ENCODE results near the gene UBE4B. TPM values are rescaled to one million over a fixed set of nuclear protein-coding genes. Genes with fewer than 3 reads are reported as not detected.

UBE4B gene
- total and polyA plus RNA-seq, 4 experiments from 2014 or later, result 4.6 to 47.6 (median 26.9) TPM

- Histone ChIP-seq H3K27ac (ENCODE audit: low read depth, low read length) (peak overlapping the region; percentile 84), H3K9me3 (ENCODE audit: control insufficient read depth in 1 of 2, low read length in 2 of 2) (no peaks in the 10 kb centered on the region), H3K4me3 (ENCODE audit: low read length in 2 of 2) (peak overlapping the region; percentile 92 to 96), H3K27me3 (ENCODE audit: insufficient read depth, low read length) (no peaks in the 10 kb centered on the region), H3K36me3 (ENCODE audit: insufficient read depth, low read length) (no peaks in the 10 kb centered on the region), H3K4me1 (ENCODE audit: insufficient read depth, low read length) (peaks cover 22% of the 10 kb centered on the region)
- Mint-ChIP-seq H3K36me3 (peaks cover 4 to 7% of the 10 kb centered on the region in 2 donors), H3K4me3 (peak overlapping the region; percentile 93 to 98 (median 95)), H3K27ac (peak overlapping the region; percentile 92 to 98 (median 97)), H3K4me1 (peaks cover 15 to 32% (median 25%) of the 10 kb centered on the region in 4 donors), H3K9me3 (no peaks in the 10 kb centered on the region), H3K27me3 (peaks cover 0 to 1% of the 10 kb centered on the region in 2 donors)
- intact Hi-C loops (cut with micrococcal nuclease), result loop anchor here (2.0 to 10.0 kb wide), 7 partner anchors 91 to 446 kb away; partner anchors contain the start of genes CLSTN1, DFFA, LZIC and NMNAT1
- ChIA-PET CTCF (ENCODE audit: partially characterized antibody) (interaction anchor here (0.8 to 2.2 kb wide), 6 partner anchors 82 to 177 kb away, joined by 3 to 10 read pairs (median 5); partner anchors contain the start of genes KIF1B, LZIC and NMNAT1), POLR2A (ENCODE audit: partially characterized antibody) (interaction anchor here (0.8 to 1.7 kb wide), 7 partner anchors 12 to 397 kb away, joined by 3 to 5 read pairs (median 3); partner anchors contain the start of genes CENPS, KIF1B, LZIC and NMNAT1)
- DNase-seq, result no peak
These were observed 644 bp downstream of the UBE4B start for GRCh38 chr1:10033359-10033845.

- peaks cover 15 to 48% of the 10 kb centered on the region in 2 donors for H3K36me3 Mint-ChIP-seq
- H3K27ac Mint-ChIP-seq, result peak overlapping the region in 1 of 7 donors; percentile 30
- Histone ChIP-seq H3K36me3 (ENCODE audit: insufficient read depth, low read length) (no peaks in the 10 kb centered on the region), H3K9me3 (ENCODE audit: control insufficient read depth in 1 of 2, low read length in 2 of 2) (no peaks in the 10 kb centered on the region), H3K27ac (ENCODE audit: low read depth, low read length) (no peak overlapping the region), H3K27me3 (ENCODE audit: insufficient read depth, low read length) (no peaks in the 10 kb centered on the region), H3K4me1 (ENCODE audit: insufficient read depth, low read length) (peaks cover 19% of the 10 kb centered on the region), H3K4me3 (ENCODE audit: low read length in 2 of 2) (no peak overlapping the region)
- no peak overlapping the region for H3K4me3 Mint-ChIP-seq
- H3K9me3 Mint-ChIP-seq, result no peaks in the 10 kb centered on the region
- ChIA-PET POLR2A (ENCODE audit: partially characterized antibody) (no interaction called here), CTCF (ENCODE audit: partially characterized antibody) (no interaction called here)
- no peaks in the 10 kb centered on the region for H3K27me3 Mint-ChIP-seq
- H3K4me1 Mint-ChIP-seq, result peaks cover 23 to 56% (median 34%) of the 10 kb centered on the region in 4 donors
- intact Hi-C loops (cut with micrococcal nuclease), result no loop called here
- no peak for DNase-seq
These were observed 10.0 kb downstream of the UBE4B start for GRCh38 chr1:10042746-10043145.

- no peak overlapping the region for H3K27ac ChIP-seq (ENCODE audit: low read depth, low read length)
- Mint-ChIP-seq H3K4me1 (peaks cover 25 to 54% (median 40%) of the 10 kb centered on the region in 4 donors), H3K27ac (peak overlapping the region in 3 of 7 donors; percentile 13 to 52 (median 32)), H3K9me3 (peaks cover 0 to 2% (median 0%) of the 10 kb centered on the region in 8 donors), H3K4me3 (no peak overlapping the region), H3K36me3 (peaks cover 23 to 53% of the 10 kb centered on the region in 2 donors), H3K27me3 (no peaks in the 10 kb centered on the region)
- H3K27me3 ChIP-seq (ENCODE audit: insufficient read depth, low read length), result no peaks in the 10 kb centered on the region
- peaks cover 13% of the 10 kb centered on the region for H3K36me3 ChIP-seq (ENCODE audit: insufficient read depth, low read length)
- H3K9me3 ChIP-seq (ENCODE audit: control insufficient read depth in 1 of 2, low read length in 2 of 2), result no peaks in the 10 kb centered on the region
- no peak for DNase-seq
- H3K4me3 ChIP-seq (ENCODE audit: low read length in 2 of 2), result no peak overlapping the region
- intact Hi-C loops (cut with micrococcal nuclease), result no loop called here
- peaks cover 25% of the 10 kb centered on the region for H3K4me1 ChIP-seq (ENCODE audit: insufficient read depth, low read length)
- CTCF ChIA-PET (ENCODE audit: partially characterized antibody), result interaction anchor here (0.6 kb wide), 1 partner anchor 39 kb away, joined by 4 read pairs; no protein-coding TSS in a partner anchor
- POLR2A ChIA-PET (ENCODE audit: partially characterized antibody), result interaction anchor here (0.7 kb wide), 1 partner anchor 13 kb away, joined by 3 read pairs; no protein-coding TSS in a partner anchor
These were observed 13.0 kb downstream of the UBE4B start for GRCh38 chr1:10045480-10046355.

- ChIA-PET CTCF (ENCODE audit: partially characterized antibody) (no interaction called here), POLR2A (ENCODE audit: partially characterized antibody) (interaction anchor here (0.6 to 1.3 kb wide), 2 partner anchors 13 to 34 kb away, joined by 3 read pairs; no protein-coding TSS in a partner anchor)
- peak overlapping the region in 1 of 7 donors; percentile 52 for H3K27ac Mint-ChIP-seq
- H3K4me3 ChIP-seq (ENCODE audit: low read length in 2 of 2), result no peak overlapping the region
- peaks cover 25% of the 10 kb centered on the region for H3K4me1 ChIP-seq (ENCODE audit: insufficient read depth, low read length)
- peaks cover 20% of the 10 kb centered on the region for H3K36me3 ChIP-seq (ENCODE audit: insufficient read depth, low read length)
- intact Hi-C loops (cut with micrococcal nuclease), result no loop called here
- H3K4me1 Mint-ChIP-seq, result peaks cover 23 to 51% (median 42%) of the 10 kb centered on the region in 4 donors
- no peaks in the 10 kb centered on the region for H3K9me3 ChIP-seq (ENCODE audit: control insufficient read depth in 1 of 2, low read length in 2 of 2)
- peaks cover 28 to 56% of the 10 kb centered on the region in 2 donors for H3K36me3 Mint-ChIP-seq
- DNase-seq, result no peak
- H3K27me3 Mint-ChIP-seq, result no peaks in the 10 kb centered on the region
- H3K27me3 ChIP-seq (ENCODE audit: insufficient read depth, low read length), result no peaks in the 10 kb centered on the region
- peaks cover 0 to 2% (median 0%) of the 10 kb centered on the region in 8 donors for H3K9me3 Mint-ChIP-seq
- no peak overlapping the region for H3K4me3 Mint-ChIP-seq
- H3K27ac ChIP-seq (ENCODE audit: low read depth, low read length), result no peak overlapping the region
These were observed 13.8 kb downstream of the UBE4B start for GRCh38 chr1:10046356-10047085.

- H3K36me3 ChIP-seq (ENCODE audit: insufficient read depth, low read length), result peaks cover 27% of the 10 kb centered on the region
- Mint-ChIP-seq H3K27ac (no peak overlapping the region), H3K36me3 (peaks cover 35 to 59% of the 10 kb centered on the region in 2 donors), H3K4me3 (no peak overlapping the region), H3K9me3 (peaks cover 0 to 2% (median 0%) of the 10 kb centered on the region in 8 donors), H3K27me3 (no peaks in the 10 kb centered on the region), H3K4me1 (peaks cover 22 to 51% (median 39%) of the 10 kb centered on the region in 4 donors)
- ChIA-PET POLR2A (ENCODE audit: partially characterized antibody) (no interaction called here), CTCF (ENCODE audit: partially characterized antibody) (no interaction called here)
- no peaks in the 10 kb centered on the region for H3K9me3 ChIP-seq (ENCODE audit: control insufficient read depth in 1 of 2, low read length in 2 of 2)
- peaks cover 25% of the 10 kb centered on the region for H3K4me1 ChIP-seq (ENCODE audit: insufficient read depth, low read length)
- intact Hi-C loops (cut with micrococcal nuclease), result no loop called here
- H3K27ac ChIP-seq (ENCODE audit: low read depth, low read length), result no peak overlapping the region
- no peak for DNase-seq
- H3K27me3 ChIP-seq (ENCODE audit: insufficient read depth, low read length), result no peaks in the 10 kb centered on the region
- H3K4me3 ChIP-seq (ENCODE audit: low read length in 2 of 2), result no peak overlapping the region
These were observed 15.8 kb downstream of the UBE4B start for GRCh38 chr1:10048601-10049000.

GRCh38 chr1:10050611-10051010 is 17.9 kb downstream of the UBE4B start:
- Mint-ChIP-seq H3K36me3 (peaks cover 26 to 53% of the 10 kb centered on the region in 2 donors), H3K4me3 (no peak overlapping the region), H3K27ac (no peak overlapping the region), H3K9me3 (peaks cover 0 to 4% (median 0%) of the 10 kb centered on the region in 8 donors), H3K27me3 (no peaks in the 10 kb centered on the region), H3K4me1 (peaks cover 17 to 34% (median 30%) of the 10 kb centered on the region in 4 donors)
- ChIA-PET POLR2A (ENCODE audit: partially characterized antibody) (no interaction called here), CTCF (ENCODE audit: partially characterized antibody) (no interaction called here)
- no peak overlapping the region for H3K4me3 ChIP-seq (ENCODE audit: low read length in 2 of 2)
- no peaks in the 10 kb centered on the region for H3K27me3 ChIP-seq (ENCODE audit: insufficient read depth, low read length)
- no peak for DNase-seq
- H3K4me1 ChIP-seq (ENCODE audit: insufficient read depth, low read length), result peaks cover 17% of the 10 kb centered on the region
- H3K27ac ChIP-seq (ENCODE audit: low read depth, low read length), result no peak overlapping the region
- H3K9me3 ChIP-seq (ENCODE audit: control insufficient read depth in 1 of 2, low read length in 2 of 2), result no peaks in the 10 kb centered on the region
- H3K36me3 ChIP-seq (ENCODE audit: insufficient read depth, low read length), result peaks cover 27% of the 10 kb centered on the region
- intact Hi-C loops (cut with micrococcal nuclease), result no loop called here

Measured in CD4-positive, alpha-beta memory T cell (primary cell).